ENCODE results near the gene CYTH4.
"Not testable (repeated sequence)": the region's sequence is repeated elsewhere in the genome, so short reads cannot be mapped to it uniquely, and the experiment has no call there.

The CYTH4 gene

DNA sequence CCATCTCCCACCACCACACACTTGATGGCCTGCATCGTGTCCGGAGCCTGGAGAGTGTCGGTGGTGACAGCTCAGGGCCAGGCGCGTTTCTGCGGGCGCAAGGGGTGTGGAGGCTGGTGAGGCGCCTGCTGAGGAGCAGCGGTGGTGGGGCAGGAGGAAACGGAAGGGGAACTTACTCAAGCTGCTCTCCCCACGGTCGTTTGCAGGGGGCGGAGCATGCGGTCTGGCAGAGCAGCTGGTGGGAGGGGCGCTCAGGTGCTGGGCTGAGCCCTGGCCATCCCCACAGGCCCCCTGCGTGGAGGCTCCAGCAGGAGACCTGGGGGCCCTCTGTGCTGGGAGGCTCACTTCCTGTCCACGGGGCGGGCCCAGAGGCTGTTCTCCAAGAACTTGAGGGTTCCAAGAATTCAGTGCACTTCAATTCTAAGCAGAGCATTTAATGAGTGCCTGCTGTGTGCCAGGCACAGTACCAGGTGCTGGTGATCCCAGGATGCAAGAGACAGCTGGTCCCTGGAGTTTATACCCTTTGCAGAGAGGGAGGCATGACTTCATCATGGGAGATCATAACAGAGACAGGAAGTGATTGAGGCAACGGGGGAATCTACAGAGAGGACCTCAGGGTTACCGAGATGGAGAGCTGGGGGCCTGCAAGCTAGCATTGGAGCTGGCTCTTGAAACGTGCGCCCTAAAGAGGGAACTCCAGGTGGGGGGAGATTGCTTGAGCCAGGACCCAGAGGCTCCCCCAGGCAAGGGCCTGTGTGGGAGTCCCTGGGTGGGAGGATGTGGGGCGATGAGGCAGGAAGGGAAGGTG is 38.0 kb upstream of the CYTH4 start, which contains the start of gene RAC2:
RAC2 (minus strand) TSS at position 156 of the 808 bp plus-strand sequence; CDS start at position 35, 121 bp downstream.
- H3K27ac ChIP-seq = no peak within 1 kb of the TSS

DNA sequence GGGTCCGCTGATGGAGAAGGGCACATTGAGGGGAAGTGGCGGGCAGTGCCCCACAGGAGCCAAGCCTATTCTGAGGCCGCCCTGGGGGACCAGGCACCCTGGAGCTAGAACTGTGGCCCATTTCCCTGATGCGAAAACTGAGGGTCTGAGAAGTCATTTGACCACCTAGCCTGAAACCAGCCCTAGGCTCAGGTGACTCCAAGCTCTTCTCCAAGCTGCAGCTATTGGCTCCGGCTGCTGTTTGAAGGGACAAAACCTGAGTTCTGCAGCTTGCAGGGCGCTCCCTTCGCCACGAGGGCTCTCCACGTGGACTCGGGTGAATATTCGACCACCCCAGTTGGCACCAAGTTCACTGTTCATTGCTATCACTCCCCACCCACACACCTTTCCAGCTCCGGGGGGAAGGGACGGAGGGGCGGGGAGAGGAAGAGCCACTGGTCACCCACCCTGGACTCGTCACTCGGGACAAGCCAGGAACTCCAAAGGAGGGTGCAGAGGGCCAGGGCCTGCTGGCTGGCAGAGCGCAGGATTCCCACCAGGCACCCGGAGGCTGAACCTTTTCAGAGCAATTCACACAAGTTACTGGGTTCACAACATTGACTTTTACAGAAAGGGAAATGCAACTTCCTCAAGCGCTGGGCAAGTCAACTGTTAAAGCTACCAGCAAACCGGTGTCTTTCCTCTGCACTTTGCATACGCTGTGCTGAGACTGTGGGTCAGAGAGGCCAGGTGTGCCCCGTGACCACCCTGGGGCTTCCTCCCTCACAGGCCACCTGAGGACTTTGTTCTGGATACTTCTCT is 37.2 kb upstream of the CYTH4 start:
- no peak overlapping the region for H3K27ac ChIP-seq
- TF ChIP-seq CTCF (IDR thresholded peaks at IDR 0.05) = no peak
- TF ChIP-seq ZFX (IDR thresholded peaks at IDR 0.05; ENCODE audit: borderline replicate concordance) = no peak

More for the DNA sequence above, 38.0 kb upstream of the CYTH4 start, which contains the start of gene RAC2:
- TF ChIP-seq ZFX (IDR thresholded peaks at IDR 0.05; ENCODE audit: borderline replicate concordance) = no peak
- no peak for TF ChIP-seq CTCF (IDR thresholded peaks at IDR 0.05)

GRCh38 chr22:37245740-37246139 is 36.6 kb upstream of the CYTH4 start:
- TF ChIP-seq CTCF (IDR thresholded peaks at IDR 0.05) (no peak), ZFX (IDR thresholded peaks at IDR 0.05; ENCODE audit: borderline replicate concordance) (no peak)
- no peak overlapping the region for H3K27ac ChIP-seq

- TF ChIP-seq ZFX (IDR thresholded peaks at IDR 0.05; ENCODE audit: borderline replicate concordance) (no peak), CTCF (IDR thresholded peaks at IDR 0.05) (no peak)
- H3K27ac ChIP-seq = no peak overlapping the region
Measured at GRCh38 chr22:37248251-37248650, 34.1 kb upstream of the CYTH4 start.

DNA sequence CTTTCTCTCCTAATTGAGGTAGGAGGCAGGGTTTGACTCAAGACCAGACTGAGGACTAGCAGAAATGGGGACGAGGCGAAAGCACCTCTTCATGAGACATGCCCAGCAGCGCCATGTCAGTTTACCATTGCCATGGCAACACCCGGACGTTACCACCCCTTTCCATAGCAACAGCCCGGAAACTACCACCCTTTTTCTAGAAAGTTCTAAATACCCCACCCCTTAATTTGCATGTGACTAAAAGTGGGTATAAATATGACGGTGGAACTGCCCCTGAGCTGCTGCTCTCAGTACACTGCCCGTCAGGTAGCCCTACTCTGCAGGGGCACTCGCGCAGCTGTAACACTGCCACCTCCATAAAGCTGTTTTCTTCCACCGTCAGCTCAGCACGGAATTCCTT is 32.3 kb upstream of the CYTH4 start:
- TF ChIP-seq ZFX (IDR thresholded peaks at IDR 0.05; ENCODE audit: borderline replicate concordance) (no peak), CTCF (IDR thresholded peaks at IDR 0.05) (no peak)
- H3K27ac ChIP-seq = no peak overlapping the region

- H3K27ac ChIP-seq = not testable (repeated sequence)
Measured at GRCh38 chr22:37251836-37252235, 30.5 kb upstream of the CYTH4 start.

GRCh38 chr22:37253126-37253660 is 29.1 kb upstream of the CYTH4 start:
- H3K27ac ChIP-seq = no peak overlapping the region
- no peak for TF ChIP-seq ZFX (IDR thresholded peaks at IDR 0.05; ENCODE audit: borderline replicate concordance)

Measured in 22Rv1 (cell line).